GM12878 (cell line): ENCODE results near the gene FKBP14. TPM values are rescaled to one million over a fixed set of nuclear protein-coding genes. Genes with fewer than 3 reads are reported as not detected.

Source experiments
- BMI1 ChIP-seq: fragments of 450-650 bp; IDR thresholded peaks from 2 replicates; pipeline ENCODE4 v1.6.1; 2016; ENCODE audit warnings: mild to moderate bottlenecking, moderate library complexity, borderline replicate concordance
- BRCA1 ChIP-seq: IDR thresholded peaks from 2 replicates; pipeline ENCODE4 v1.6.1; 2011; ENCODE audit warnings: low read depth, low read length, improper control_type of control experiment
- CBX3 ChIP-seq: fragments of 200-600 bp; sonication (generic); IDR thresholded peaks from 2 replicates; pipeline ENCODE4 v1.6.1; 2016; ENCODE audit warnings: low read depth, borderline replicate concordance
- CBX5 ChIP-seq: sonication (generic); IDR thresholded peaks from 2 replicates; pipeline ENCODE4 v1.6.1; 2016; ENCODE audit warnings: low read depth, moderate library complexity, mild to moderate bottlenecking, inconsistent platforms
- CEBPB ChIP-seq, 2 experiments: fragments of 150-350 bp in 1 of 2; IDR thresholded peaks; 2 replicates each; pipeline ENCODE4 v1.6.1; 2012 to 2014; ENCODE audit warnings: low read depth in 2 of 2, low read length in 2 of 2, borderline replicate concordance in 1 of 2, inconsistent platforms in 1 of 2
- CHD1 ChIP-seq: IDR thresholded peaks from 2 replicates; pipeline ENCODE4 v1.6.1; 2012; ENCODE audit warnings: low read depth, low read length, improper control_type of control experiment
- CHD4 ChIP-seq: fragments of 200-600 bp; sonication (generic); IDR thresholded peaks from 2 replicates; pipeline ENCODE4 v1.6.1; 2016; ENCODE audit warnings: mild to moderate bottlenecking
- CUX1 ChIP-seq: IDR thresholded peaks from 2 replicates; pipeline ENCODE4 v1.6.1; 2012; ENCODE audit warnings: improper control_type of control experiment, low read depth, low read length; ENCODE audit not compliant: insufficient replicate concordance
- EED ChIP-seq: sonication (generic); IDR thresholded peaks from 2 replicates; pipeline ENCODE4 v1.6.1; 2016; ENCODE audit warnings: antibody characterized with exemption, low read depth
- EGR1 ChIP-seq, 2 experiments: IDR thresholded peaks; 1 replicate in 1 of 2; 2 replicates in 1 of 2; pipeline ENCODE4 v1.6.1; 2011 to 2012; ENCODE audit warnings: low read depth in 2 of 2, low read length in 2 of 2, borderline replicate concordance in 1 of 2, mild to moderate bottlenecking in 1 of 2, moderate library complexity in 1 of 2
- EZH2 ChIP-seq: IDR thresholded peaks from 2 replicates; pipeline ENCODE4 v1.6.1; 2012; ENCODE audit warnings: low read depth, mild to moderate bottlenecking, control low read depth, inconsistent platforms, low read length, borderline replicate concordance; ENCODE audit not compliant: control insufficient read depth
- GABPA ChIP-seq: IDR thresholded peaks from 2 replicates; pipeline ENCODE4 v1.6.1; 2014; ENCODE audit warnings: antibody characterized with exemption, low read depth, mild to moderate bottlenecking, inconsistent platforms
- HCFC1 ChIP-seq: fragments of 150-350 bp; IDR thresholded peaks from 2 replicates; pipeline ENCODE4 v1.6.1; 2014; ENCODE audit warnings: low read length
- IKZF1 ChIP-seq: fragments of 450-650 bp; conservative IDR thresholded peaks from 2 replicates; pipeline ENCODE4 v1.6.1; 2017; ENCODE audit warnings: antibody characterized with exemption, mild to moderate bottlenecking
- MAX ChIP-seq: IDR thresholded peaks from 2 replicates; pipeline ENCODE4 v1.6.1; 2012; ENCODE audit warnings: low read depth, low read length, improper control_type of control experiment
- MYB ChIP-seq: fragments of 150-350 bp; IDR thresholded peaks from 2 replicates; pipeline ENCODE4 v1.6.1; 2014; ENCODE audit warnings: mild to moderate bottlenecking, low read depth, low read length, borderline replicate concordance
- NBN ChIP-seq: fragments of 450-650 bp; IDR thresholded peaks from 2 replicates; pipeline ENCODE4 v1.6.1; 2016
- NFYB ChIP-seq: IDR thresholded peaks from 2 replicates; pipeline ENCODE4 v1.6.1; 2011; ENCODE audit warnings: low read depth, mild to moderate bottlenecking, low read length, improper control_type of control experiment, moderate library complexity; ENCODE audit not compliant: insufficient read depth
- NR2F1 ChIP-seq: fragments of 450-650 bp; conservative IDR thresholded peaks from 2 replicates; pipeline ENCODE4 v1.6.1; 2017; ENCODE audit warnings: mild to moderate bottlenecking
- RFX5 ChIP-seq: IDR thresholded peaks from 2 replicates; pipeline ENCODE4 v1.6.1; 2011; ENCODE audit warnings: low read depth, low read length, improper control_type of control experiment
- SIN3A ChIP-seq: IDR thresholded peaks from 2 replicates; pipeline ENCODE4 v1.6.1; 2012; ENCODE audit warnings: low read depth, low read length, improper control_type of control experiment
- SUPT20H ChIP-seq: IDR thresholded peaks from 2 replicates; pipeline ENCODE4 v1.6.1; 2011; ENCODE audit warnings: low read depth, mild to moderate bottlenecking, low read length, moderate library complexity, borderline replicate concordance; ENCODE audit not compliant: control insufficient read depth
- TARDBP ChIP-seq: IDR thresholded peaks from 2 replicates; pipeline ENCODE4 v1.6.1; 2016; ENCODE audit warnings: borderline replicate concordance
- ZBED1 ChIP-seq: IDR thresholded peaks from 2 replicates; pipeline ENCODE4 v1.6.1; 2016; ENCODE audit warnings: borderline replicate concordance
- ZZZ3 ChIP-seq: IDR thresholded peaks from 2 replicates; pipeline ENCODE4 v1.6.1; 2011; ENCODE audit warnings: low read depth; ENCODE audit not compliant: control insufficient read depth, insufficient read length
- polyA plus RNA-seq, 11 experiments: library from polyadenylated mRNA; depleted of rRNA in 4 of 11; unstranded in 6 of 11; stranded (reverse) in 5 of 11; fragments of >200 nt; fragmentation: Nextera tagmentation in 4 of 11; fragmentation: Illumina TruSeq in 1 of 11; extraction: Ambion mirVana in 4 of 11; extraction: Trizol in 1 of 11; gene quantifications; 1 replicate in 1 of 11; 2 replicates in 10 of 11; pipeline versions ENCODE4 v1.2.1 to v1.2.3, GENCODE V29; 2011 to 2016; ENCODE audit warnings: inconsistent platforms in 2 of 11, missing spikeins in 2 of 11, low read depth in 1 of 11
- total RNA-seq, 4 experiments: library from RNA; depleted of rRNA in 3 of 4; stranded (reverse); fragments of >200 nt in 3 of 4; fragmentation: Illumina TruSeq in 1 of 4; extraction: Trizol in 1 of 4; gene quantifications; 2 replicates each; pipeline versions ENCODE4 v1.2.1 to v1.2.3, GENCODE V29; 2013 to 2021
- TF ChIP-seq, protein P1 (sequence below): IDR thresholded peaks from 2 replicates; pipeline ENCODE4 v1.6.1; 2011; ENCODE audit warnings: borderline replicate concordance, low read depth, mild to moderate bottlenecking, moderate library complexity, low read length; ENCODE audit not compliant: insufficient read depth, poor library complexity, severe bottlenecking

Gene FKBP14
- total and polyA plus RNA-seq, 10 of the 15 experiments (the other 5 are each of a cell fraction or from before 2014, with no cell fraction given): 2.7 to 8.9 (median 5.6) TPM

DNA sequence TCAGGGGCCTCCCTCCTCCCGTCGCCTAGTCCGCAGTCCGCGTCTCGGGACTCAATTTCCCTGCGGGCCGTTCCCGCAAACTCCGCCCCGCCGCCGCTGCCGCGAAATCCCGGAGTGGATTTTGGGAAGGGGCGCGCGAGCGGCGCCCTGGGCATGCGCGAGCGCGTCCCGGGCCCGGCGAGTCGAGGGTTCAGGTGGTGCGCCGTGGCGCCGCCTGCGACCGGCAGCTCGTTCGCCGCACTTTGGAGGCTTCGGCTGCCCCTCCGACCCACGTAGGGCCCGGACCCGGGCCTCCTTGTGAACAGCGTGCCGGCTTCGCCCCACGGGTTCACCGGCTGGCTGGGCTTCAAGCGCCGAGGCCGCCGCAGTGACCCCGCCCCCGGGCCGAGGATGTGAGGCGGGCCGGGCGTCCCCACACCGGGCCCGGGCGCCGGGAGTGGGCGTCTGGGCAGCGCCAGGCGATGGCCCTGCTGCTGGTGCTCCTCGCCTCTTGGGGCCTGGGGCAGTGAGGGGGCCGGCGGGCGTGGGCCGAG lies 1.8 kb upstream of the FKBP14 start, which contains the start of gene PLEKHA8 (continued):
- no peak for TF ChIP-seq CUX1
- no peak for TF ChIP-seq BMI1
- TF ChIP-seq CBX3: no peak
- peak; percentile 71; the same call in 1 of the 2 replicates for TF ChIP-seq TARDBP
- no peak for TF ChIP-seq ZZZ3
- TF ChIP-seq SIN3A: peak; percentile 81; the same call in 1 of the 2 replicates
- TF ChIP-seq ZBED1: no peak
- TF ChIP-seq EZH2: no peak
- no peak for TF ChIP-seq BRCA1
- TF ChIP-seq NFYB: no peak
- TF ChIP-seq CBX5: peak; percentile 85; the same call in 1 of the 2 replicates
- no peak for TF ChIP-seq GABPA
- no peak for TF ChIP-seq SUPT20H
- TF ChIP-seq EGR1 (IDR thresholded peaks at IDR 0.05; ENCODE audit: borderline replicate concordance in 1 of 2, low read depth in 2 of 2, low read length in 2 of 2): peak in 1 of 2 experiments; percentile 66; a peak in 2 of 3 replicates
- TF ChIP-seq IKZF1: peak; percentile 97
- 0 out of 2 replicates have a peak, but pooled peaks have one; percentile 29 for TF ChIP-seq RFX5
- peak; percentile 89 for TF ChIP-seq HCFC1
- TF ChIP-seq MAX: peak; percentile 31; the same call in 1 of the 2 replicates
- TF ChIP-seq CEBPB (IDR thresholded peaks at IDR 0.05; ENCODE audit: borderline replicate concordance in 1 of 2, low read depth in 2 of 2, low read length in 2 of 2): no peak
- TF ChIP-seq CHD4: no peak
- 0 out of 2 replicates have a peak, but pooled peaks have one; percentile 48 for TF ChIP-seq CHD1
- TF ChIP-seq EED: no peak
- peak; percentile 76 for TF ChIP-seq NR2F1
- no peak for TF ChIP-seq NBN
- no peak for TF ChIP-seq MYB
- TF ChIP-seq, protein P1, sequence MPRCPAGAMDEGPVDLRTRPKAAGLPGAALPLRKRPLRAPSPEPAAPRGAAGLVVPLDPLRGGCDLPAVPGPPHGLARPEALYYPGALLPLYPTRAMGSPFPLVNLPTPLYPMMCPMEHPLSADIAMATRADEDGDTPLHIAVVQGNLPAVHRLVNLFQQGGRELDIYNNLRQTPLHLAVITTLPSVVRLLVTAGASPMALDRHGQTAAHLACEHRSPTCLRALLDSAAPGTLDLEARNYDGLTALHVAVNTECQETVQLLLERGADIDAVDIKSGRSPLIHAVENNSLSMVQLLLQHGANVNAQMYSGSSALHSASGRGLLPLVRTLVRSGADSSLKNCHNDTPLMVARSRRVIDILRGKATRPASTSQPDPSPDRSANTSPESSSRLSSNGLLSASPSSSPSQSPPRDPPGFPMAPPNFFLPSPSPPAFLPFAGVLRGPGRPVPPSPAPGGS: no peak
